RWPE2 (cell line): ENCODE measurements around the gene MAGEA11.
"Not testable (repeated sequence)": the region's sequence is repeated elsewhere in the genome, so short reads cannot be mapped to it uniquely, and the experiment has no call there.

Experiments used
- ATAC-seq: fragments of 200-7000 bp; cut with Tn5 transposase; 3 replicates; pipeline ENCODE4 v1.9.1; 2021; ENCODE audit warnings: low read depth
- DNase-seq: peaks from one replicate; pipeline ENCODE4 v3.0.0-alpha.2; 2020; ENCODE audit warnings: low spot score
- H3K27ac ChIP-seq: fragments of 450-650 bp; 2 replicates; pipeline ENCODE4 v1.5.1; 2017; ENCODE audit warnings: mild to moderate bottlenecking; ENCODE audit not compliant: poor library complexity, severe bottlenecking
- H3K27me3 ChIP-seq: fragments of 250-450 bp; sonication (Bioruptor Pico); 2 replicates; pipeline ENCODE4 v1.5.1; 2021; ENCODE audit warnings: mild to moderate bottlenecking, moderate library complexity; ENCODE audit not compliant: insufficient read depth, poor library complexity, severe bottlenecking
- H3K36me3 ChIP-seq: fragments of 250-450 bp; sonication (Bioruptor Pico); 2 replicates; pipeline ENCODE4 v1.5.1; 2020; ENCODE audit warnings: low read depth, mild to moderate bottlenecking, moderate library complexity
- H3K4me1 ChIP-seq: fragments of 250-450 bp; sonication (Bioruptor Pico); 2 replicates; pipeline ENCODE4 v1.5.1; 2021; ENCODE audit warnings: mild to moderate bottlenecking, moderate library complexity; ENCODE audit not compliant: insufficient read depth, poor library complexity, severe bottlenecking
- H3K4me3 ChIP-seq: fragments of 250-450 bp; sonication (Bioruptor Pico); 2 replicates; pipeline ENCODE4 v1.5.1; 2021; ENCODE audit warnings: mild to moderate bottlenecking, moderate library complexity; ENCODE audit not compliant: severe bottlenecking
- H3K9me3 ChIP-seq: fragments of 250-450 bp; sonication (Bioruptor Pico); 2 replicates; pipeline ENCODE4 v1.5.1; 2021; ENCODE audit warnings: mild to moderate bottlenecking, moderate library complexity; ENCODE audit not compliant: severe bottlenecking
- CTCF ChIP-seq: fragments of 450-650 bp; IDR thresholded peaks from one replicate; pipeline ENCODE4 v1.5.1; 2017; ENCODE audit warnings: mild to moderate bottlenecking, moderate library complexity; ENCODE audit not compliant: poor library complexity, severe bottlenecking

The MAGEA11 gene

GRCh38 chrX:149711545-149712236 is at the start of gene MAGEA11:
MAGEA11 (plus strand) TSS chrX:149712060; CDS start chrX:149713160, 1,100 bp downstream.
- H3K9me3 ChIP-seq, result no peaks in the 10 kb centered on the region
- H3K27me3 ChIP-seq, result no peaks in the 10 kb centered on the region
- H3K27ac ChIP-seq, result no peak within 1 kb of the TSS
- H3K4me3 ChIP-seq, result no peak within 1 kb of the TSS
- TF ChIP-seq CTCF, result no peak
- H3K4me1 ChIP-seq, result no peaks in the 10 kb centered on the region
- H3K36me3 ChIP-seq, result no peaks in the 10 kb centered on the region
- DNase-seq (no peak), ATAC-seq (no peak)

- not testable (repeated sequence) for H3K27me3 ChIP-seq, H3K4me3 ChIP-seq, H3K27ac ChIP-seq, H3K9me3 ChIP-seq, ATAC-seq, H3K36me3 ChIP-seq, DNase-seq, H3K4me1 ChIP-seq
Observed at GRCh38 chrX:149675088-149675487, 36.8 kb upstream of the MAGEA11 start.

GRCh38 chrX:149675554-149675953 is 36.3 kb upstream of the MAGEA11 start:
- H3K9me3 ChIP-seq, H3K4me3 ChIP-seq, H3K4me1 ChIP-seq, ATAC-seq, DNase-seq, H3K36me3 ChIP-seq, H3K27ac ChIP-seq, H3K27me3 ChIP-seq: not testable (repeated sequence)

GRCh38 chrX:149679164-149679678 is 32.6 kb upstream of the MAGEA11 start:
- not testable (repeated sequence) for ATAC-seq, H3K27ac ChIP-seq, H3K36me3 ChIP-seq

GRCh38 chrX:149681182-149681581 is 30.7 kb upstream of the MAGEA11 start:
- no peaks in the 10 kb centered on the region for H3K36me3 ChIP-seq
- no peak overlapping the region for H3K27ac ChIP-seq
- DNase-seq (no peak), ATAC-seq (no peak)
- H3K9me3 ChIP-seq, result no peaks in the 10 kb centered on the region
- H3K4me1 ChIP-seq, result no peaks in the 10 kb centered on the region
- no peak overlapping the region for H3K4me3 ChIP-seq
- H3K27me3 ChIP-seq, result no peaks in the 10 kb centered on the region
- no peak for TF ChIP-seq CTCF

More at GRCh38 chrX:149679164-149679678, 32.6 kb upstream of the MAGEA11 start:
- H3K4me3 ChIP-seq, DNase-seq, H3K9me3 ChIP-seq, H3K4me1 ChIP-seq, H3K27me3 ChIP-seq: not testable (repeated sequence)

GRCh38 chrX:149682031-149682430 is 29.8 kb upstream of the MAGEA11 start:
- ATAC-seq (no peak), DNase-seq (no peak)
- H3K27me3 ChIP-seq, result no peaks in the 10 kb centered on the region
- TF ChIP-seq CTCF, result no peak
- no peak overlapping the region for H3K27ac ChIP-seq
- H3K9me3 ChIP-seq, result no peaks in the 10 kb centered on the region
- H3K4me1 ChIP-seq, result no peaks in the 10 kb centered on the region
- H3K36me3 ChIP-seq, result no peaks in the 10 kb centered on the region
- no peak overlapping the region for H3K4me3 ChIP-seq
